PFSK-1 (cell line): ENCODE measurements around the gene TMEM176A.

ENCODE experiments used
- REST ChIP-seq, 2 experiments: IDR thresholded peaks; 2 replicates each; pipeline versions ENCODE4 v1.6.1 to v1.8.0; 2011 to 2012; ENCODE audit warnings: low read depth in 2 of 2, low read length in 2 of 2, control low read depth in 1 of 2, inconsistent platforms in 1 of 2, mild to moderate bottlenecking in 1 of 2, moderate library complexity in 1 of 2; ENCODE audit not compliant: insufficient read depth in 1 of 2
- TAF1 ChIP-seq: IDR thresholded peaks from 2 replicates; pipeline ENCODE4 v1.6.1; 2012; ENCODE audit warnings: low read length, control low read depth, borderline replicate concordance; ENCODE audit not compliant: insufficient read depth

- no peak for TF ChIP-seq REST (IDR thresholded peaks at IDR 0.05; ENCODE audit: insufficient read depth in 1 of 2, low read depth in 2 of 2, low read length in 2 of 2)
- no peak for TF ChIP-seq TAF1
Measured at GRCh38 chr7:150778014-150778737, 22.4 kb upstream of the TMEM176A start.
